ENCODE results near the gene IRF4. TPM values are rescaled to one million over a fixed set of nuclear protein-coding genes. Genes with fewer than 3 reads are reported as not detected.

Gene IRF4
- total and polyA plus RNA-seq, 2 donors (not counting 3 experiments of a cell fraction or from before 2014, with no cell fraction given): not detected

- BruUV-seq (replicated peaks): no TSS peak
- ChIA-PET POLR2A (no interaction called here), CTCF (no interaction called here)
- Histone ChIP-seq H3K4me3 (replicated peaks in 1 of 3; ENCODE audit: insufficient read depth in 1 of 3, low read depth in 1 of 3, low read length in 3 of 3) (no peak overlapping the region), H3K4me2 (ENCODE audit: insufficient read depth, low read length) (no peak overlapping the region), H2AFZ (ENCODE audit: low read depth, low read length) (no peak overlapping the region), H3K36me3 (ENCODE audit: control insufficient read depth in 2 of 2, extremely low read depth in 1 of 2, insufficient read depth in 2 of 2, low read length in 2 of 2) (no peaks in the 10 kb centered on the region), H3K27ac (ENCODE audit: insufficient read depth, low read depth, low read length) (no peak overlapping the region), H4K20me1 (replicated peaks; ENCODE audit: control insufficient read depth, extremely low read depth, insufficient read depth, low read length) (no peaks in the 10 kb centered on the region), H3K27me3 (ENCODE audit: control insufficient read depth in 2 of 2, insufficient read depth in 2 of 2, low read length in 2 of 2) (no peaks in the 10 kb centered on the region), H3K9me3 (replicated peaks; ENCODE audit: control insufficient read depth, insufficient read depth, low read length) (no peaks in the 10 kb centered on the region), H3K9me1 (replicated peaks; ENCODE audit: control insufficient read depth, extremely low read depth, insufficient read depth, low read length) (no peaks in the 10 kb centered on the region), H3K4me1 (ENCODE audit: control insufficient read depth, extremely low read depth, insufficient read depth, low read length) (no peaks in the 10 kb centered on the region), H3K9ac (replicated peaks; ENCODE audit: extremely low read depth, insufficient read depth, low read length) (no peak overlapping the region), H3K79me2 (ENCODE audit: control insufficient read depth, insufficient read depth, low read length) (no peaks in the 10 kb centered on the region)
- DNase-seq (ENCODE audit: low read depth, low spot score) (no peak), FAIRE-seq (no peak)
- intact Hi-C loops (cut with micrococcal nuclease) (no loop called here), dilution Hi-C loops (cut with MboI; ENCODE audit: extremely low pct_ligation_motif_present, low sequenced_read_pairs) (no loop called here)
- TF ChIP-seq FOS (IDR thresholded peaks at IDR 0.05; ENCODE audit: borderline replicate concordance, insufficient read depth, low read length): no peak
- TF ChIP-seq MYC (IDR thresholded peaks at IDR 0.05; ENCODE audit: low read depth, low read length): no peak
- TF ChIP-seq POLR2A (IDR thresholded peaks at IDR 0.05; ENCODE audit: low read depth, low read length): no peak
- TF ChIP-seq CTCF (IDR thresholded peaks at IDR 0.05; ENCODE audit: extremely low read depth in 1 of 2, insufficient read depth in 1 of 2, low read depth in 1 of 2, low read length in 2 of 2): no peak
- TF ChIP-seq POLR2AphosphoS5 (IDR thresholded peaks at IDR 0.05; ENCODE audit: insufficient read depth, low read depth, low read length): no peak
- TF ChIP-seq MAX (IDR thresholded peaks at IDR 0.05; ENCODE audit: insufficient read depth, insufficient read length): no peak
- no peak for TF ChIP-seq GATA2 (IDR thresholded peaks at IDR 0.05; ENCODE audit: insufficient read depth, insufficient read length, low read depth, low read length)
- TF ChIP-seq JUN (IDR thresholded peaks at IDR 0.05; ENCODE audit: borderline replicate concordance, insufficient read depth, insufficient read length, low read depth): no peak
- no peak for TF ChIP-seq EZH2 (IDR thresholded peaks at IDR 0.05; ENCODE audit: borderline replicate concordance, low read depth, low read length, severe bottlenecking)
These were observed 52.1 kb downstream of the IRF4 start for GRCh38 chr6:443621-444159.
